Urothelium cell line (cell line): ENCODE results near the gene EEF2.
"Not testable (repeated sequence)": the region's sequence is repeated elsewhere in the genome, so short reads cannot be mapped to it uniquely, and the experiment has no call there.

ENCODE experiments used
- DNase-seq: peaks from one replicate; pipeline ENCODE4 v3.0.0; 2011; ENCODE audit warnings: low spot score, mixed read lengths
- FAIRE-seq: peaks from 2 replicates; lab custom pipeline; 2011; peaks lifted over from hg19 to GRCh38; lab: Jason Lieb, UNC

Gene EEF2

DNA sequence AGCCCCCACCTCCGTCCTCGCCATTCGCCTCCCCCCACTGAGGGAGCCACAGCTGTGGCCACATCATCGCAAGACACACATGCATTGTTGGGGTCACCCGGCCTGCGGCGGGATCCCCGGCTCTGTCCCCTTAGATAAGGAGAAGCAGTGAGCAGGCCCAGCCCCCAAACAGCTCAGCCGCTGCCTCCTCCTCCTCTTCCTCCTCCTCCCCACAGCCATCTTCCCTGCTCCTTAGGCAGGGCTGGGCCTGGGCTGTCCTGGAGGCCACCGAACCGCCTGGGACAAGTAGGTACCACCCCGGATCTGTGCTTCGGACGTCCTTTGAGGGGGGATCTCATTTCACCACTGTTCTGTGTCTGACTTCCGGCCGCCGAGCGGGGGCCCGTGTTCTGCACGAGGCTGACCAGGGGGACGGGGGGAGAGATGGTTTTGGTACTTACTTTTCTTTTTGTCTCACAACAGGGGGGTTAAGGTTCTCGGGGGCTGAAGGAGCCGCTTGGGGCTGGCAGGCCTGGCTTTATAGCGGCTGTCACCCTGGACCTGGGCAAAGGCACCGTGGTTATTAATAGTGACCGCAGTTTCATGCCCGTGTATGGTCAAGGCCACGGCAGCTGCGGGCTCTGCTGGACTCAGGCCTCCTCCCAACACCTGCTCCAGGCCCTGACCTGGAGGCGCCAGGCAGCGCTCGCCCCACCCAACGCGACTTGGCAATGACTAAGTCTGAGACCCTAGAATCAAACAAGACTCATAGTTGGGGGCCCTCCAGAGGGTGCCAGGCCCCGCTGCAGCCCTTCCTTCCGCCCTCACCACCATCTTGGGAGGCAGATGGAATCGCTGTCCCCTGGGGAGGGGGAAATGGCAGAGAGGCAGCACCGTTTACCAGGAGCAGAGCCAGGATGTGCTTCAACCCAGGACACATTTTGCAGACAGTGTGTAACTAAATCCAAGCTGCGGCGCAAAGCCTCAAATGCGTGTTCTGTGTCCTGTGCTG, 34.1 kb downstream of the EEF2 start:
- DNase-seq: no peak
- FAIRE-seq: no peak

- FAIRE-seq: no peak
- no peak for DNase-seq
Observed at GRCh38 chr19:3949997-3950859, 35.0 kb downstream of the EEF2 start.

DNA sequence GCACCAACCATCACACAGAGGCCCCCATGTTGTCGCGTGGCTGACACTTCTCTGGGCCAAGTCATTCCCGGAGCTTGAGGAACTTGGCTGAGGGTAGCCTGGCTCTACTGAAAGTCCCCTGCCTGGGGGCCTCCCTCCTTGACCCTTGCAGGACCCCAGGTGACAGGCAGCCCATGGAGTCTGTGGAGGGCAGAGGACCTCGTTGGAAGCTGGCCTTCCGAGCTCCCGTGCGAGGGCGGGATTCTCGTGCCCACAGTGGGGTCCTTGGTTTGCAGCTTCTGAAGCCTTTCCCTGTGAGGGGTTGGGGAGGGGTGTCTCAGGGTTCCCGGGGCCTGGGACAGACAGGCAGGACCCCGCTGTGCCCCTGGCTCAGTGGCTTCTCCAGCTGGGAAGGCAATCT, 36.0 kb downstream of the EEF2 start:
- FAIRE-seq (no peak), DNase-seq (no peak)

GRCh38 chr19:3947316-3947933, 37.8 kb downstream of the EEF2 start:
- not testable (repeated sequence) for FAIRE-seq, DNase-seq

DNA sequence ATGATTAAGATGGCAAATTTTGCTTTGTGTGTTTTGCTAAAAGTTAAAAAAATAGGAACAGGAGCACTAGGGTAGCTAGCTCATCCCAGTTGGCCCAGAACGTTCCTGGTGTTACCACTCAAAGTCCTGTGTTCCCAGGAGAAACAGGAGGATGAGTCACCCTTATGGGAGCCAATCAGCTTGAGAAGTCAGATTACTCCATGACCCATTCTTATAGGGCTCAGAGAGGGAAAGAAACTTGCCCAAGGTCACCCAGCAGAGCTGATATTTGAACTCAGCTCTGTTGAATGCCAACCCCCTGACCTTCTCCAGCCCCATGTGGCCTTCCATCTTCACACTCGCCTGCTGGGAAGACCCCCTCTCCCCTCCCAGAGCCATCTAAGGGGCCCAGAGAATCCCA, 39.4 kb downstream of the EEF2 start:
- DNase-seq (no peak), FAIRE-seq (no peak)

- FAIRE-seq (no peak), DNase-seq (no peak)
Observed at GRCh38 chr19:3944018-3944721, 41.1 kb downstream of the EEF2 start.

GRCh38 chr19:3942790-3943409, 42.4 kb downstream of the EEF2 start:
- DNase-seq (peak; percentile 15), FAIRE-seq (no peak)

- not testable (repeated sequence) for DNase-seq, FAIRE-seq
Observed at GRCh38 chr19:3938300-3938950, 46.8 kb downstream of the EEF2 start.

- FAIRE-seq: no peak
- DNase-seq: no peak
Observed at GRCh38 chr19:3936506-3937442, 48.5 kb downstream of the EEF2 start.

GRCh38 chr19:3932931-3933810, 52.1 kb downstream of the EEF2 start, which contains the start of gene NMRK2:
TSS of gene NMRK2 (plus strand) at chr19:3933069. CDS start at chr19:3933672, 603 bp downstream.
- FAIRE-seq: no peak

GRCh38 chr19:3931041-3931440, 54.2 kb downstream of the EEF2 start:
- no peak for DNase-seq
- no peak for FAIRE-seq

More at GRCh38 chr19:3932931-3933810, 52.1 kb downstream of the EEF2 start, which contains the start of gene NMRK2:
- DNase-seq: peak; percentile 18
